ENCODE data around the gene CMTM5. TPM values are rescaled to one million over a fixed set of nuclear protein-coding genes. Genes with fewer than 3 reads are reported as not detected.

CMTM5 gene
- total RNA-seq, 2 donors from 2014 or later, result 0.40 to 1.4 TPM

- Histone ChIP-seq H3K9me3 (ENCODE audit: control insufficient read depth, low read length) (no peaks in the 10 kb centered on the region), H3K4me3 (ENCODE audit: low read length) (no peak overlapping the region), H3K4me1 (ENCODE audit: control insufficient read depth, insufficient read depth, low read length) (no peaks in the 10 kb centered on the region), H3K27ac (ENCODE audit: low read depth, low read length) (no peak overlapping the region), H3K27me3 (ENCODE audit: control insufficient read depth, insufficient read depth, low read length, poor library complexity, severe bottlenecking) (no peaks in the 10 kb centered on the region), H3K9ac (ENCODE audit: extremely low read depth, low read length, poor library complexity, severe bottlenecking) (no peak overlapping the region), H3K36me3 (ENCODE audit: control insufficient read depth, insufficient read depth, low read length) (no peaks in the 10 kb centered on the region)
- Mint-ChIP-seq H3K27me3 (ENCODE audit: insufficient read depth) (peaks cover 49% of the 10 kb centered on the region), H3K9me3 (no peaks in the 10 kb centered on the region), H3K27ac (no peak overlapping the region), H3K4me3 (no peak overlapping the region), H3K4me1 (no peaks in the 10 kb centered on the region), H3K36me3 (ENCODE audit: low read depth) (no peaks in the 10 kb centered on the region)
- 90 to 100% methylated on average over 5 to 14 of the region's 14 CpGs for WGBS, 2 experiments (ENCODE audit: insufficient coverage in 1 of 2, insufficient read length in 1 of 2)
- TF ChIP-seq CTCF (conservative IDR thresholded peaks at IDR 0.05), result no peak
- no peak for DNase-seq
Measured at GRCh38 chr14:23377573-23378563, 1.0 kb downstream of the CMTM5 start.

- Histone ChIP-seq H3K4me1 (ENCODE audit: control insufficient read depth, insufficient read depth, low read length) (no peaks in the 10 kb centered on the region), H3K9ac (ENCODE audit: extremely low read depth, low read length, poor library complexity, severe bottlenecking) (no peak overlapping the region), H3K9me3 (ENCODE audit: control insufficient read depth, low read length) (no peaks in the 10 kb centered on the region), H3K27me3 (ENCODE audit: control insufficient read depth, insufficient read depth, low read length, poor library complexity, severe bottlenecking) (no peaks in the 10 kb centered on the region), H3K27ac (ENCODE audit: low read depth, low read length) (no peak overlapping the region), H3K4me3 (ENCODE audit: low read length) (no peak overlapping the region), H3K36me3 (ENCODE audit: control insufficient read depth, insufficient read depth, low read length) (no peaks in the 10 kb centered on the region)
- no peak for TF ChIP-seq CTCF (conservative IDR thresholded peaks at IDR 0.05)
- Mint-ChIP-seq H3K9me3 (no peaks in the 10 kb centered on the region), H3K4me3 (no peak overlapping the region), H3K27ac (no peak overlapping the region), H3K4me1 (no peaks in the 10 kb centered on the region), H3K36me3 (ENCODE audit: low read depth) (no peaks in the 10 kb centered on the region), H3K27me3 (ENCODE audit: insufficient read depth) (peaks cover 46% of the 10 kb centered on the region)
- WGBS, 2 experiments (ENCODE audit: insufficient coverage in 1 of 2, insufficient read length in 1 of 2), result 75 to 88% methylated on average over 6 to 11 of the region's 11 CpGs
- DNase-seq, result no peak
Measured at GRCh38 chr14:23378612-23379220, 1.9 kb downstream of the CMTM5 start.

- TF ChIP-seq CTCF (conservative IDR thresholded peaks at IDR 0.05), result peak; percentile 96
- H3K27me3 ChIP-seq (ENCODE audit: control insufficient read depth, insufficient read depth, low read length, poor library complexity, severe bottlenecking), result no peaks in the 10 kb centered on the region
- Mint-ChIP-seq H3K4me1 (no peaks in the 10 kb centered on the region), H3K36me3 (ENCODE audit: low read depth) (no peaks in the 10 kb centered on the region), H3K4me3 (no peak overlapping the region), H3K9me3 (no peaks in the 10 kb centered on the region), H3K27me3 (ENCODE audit: insufficient read depth) (peaks cover 49% of the 10 kb centered on the region), H3K27ac (no peak overlapping the region)
- peak; percentile 86 for DNase-seq
- no peak overlapping the region for H3K9ac ChIP-seq (ENCODE audit: extremely low read depth, low read length, poor library complexity, severe bottlenecking)
- H3K27ac ChIP-seq (ENCODE audit: low read depth, low read length), result no peak overlapping the region
- no peak overlapping the region for H3K4me3 ChIP-seq (ENCODE audit: low read length)
- no peaks in the 10 kb centered on the region for H3K4me1 ChIP-seq (ENCODE audit: control insufficient read depth, insufficient read depth, low read length)
- no peaks in the 10 kb centered on the region for H3K9me3 ChIP-seq (ENCODE audit: control insufficient read depth, low read length)
- H3K36me3 ChIP-seq (ENCODE audit: control insufficient read depth, insufficient read depth, low read length), result no peaks in the 10 kb centered on the region
- 40 to 54% methylated on average over 1 to 12 of the region's 12 CpGs for WGBS, 2 experiments (ENCODE audit: insufficient coverage in 1 of 2, insufficient read length in 1 of 2)
Measured at GRCh38 chr14:23379366-23380196, 2.7 kb downstream of the CMTM5 start.
